Measurements from ENCODE around the gene TNFSF8.

Gene TNFSF8

GRCh38 chr9:114908805-114909448, 21.5 kb downstream of the TNFSF8 start:
- no peaks in the 10 kb centered on the region for H3K27me3 ChIP-seq (ENCODE audit: insufficient read depth, low read length)
- H3K9me2 ChIP-seq (ENCODE audit: low read depth, low read length), result no peaks in the 10 kb centered on the region
- H3K27ac ChIP-seq (ENCODE audit: low read depth, low read length, poor library complexity, severe bottlenecking), result peak overlapping the region; percentile 97
- H4K20me1 ChIP-seq (ENCODE audit: insufficient read depth, low read length), result no peaks in the 10 kb centered on the region
- peak overlapping the region; percentile 53 for H3K4me2 ChIP-seq (ENCODE audit: low read length)
- peaks cover 36% of the 10 kb centered on the region for H3K36me3 ChIP-seq (ENCODE audit: insufficient read depth, low read length)
- H3F3A ChIP-seq (ENCODE audit: insufficient read depth, low read length), result peaks cover 10% of the 10 kb centered on the region; the same call in 1 of the 2 replicates
- H3K9me3 ChIP-seq (ENCODE audit: low read length), result no peaks in the 10 kb centered on the region
- TF ChIP-seq CTCF (IDR thresholded peaks at IDR 0.05; ENCODE audit: low read length), result no peak
- no peak for TF ChIP-seq EZH2 (IDR thresholded peaks at IDR 0.05; ENCODE audit: borderline replicate concordance, low read length)
- no peaks in the 10 kb centered on the region for H3K79me2 ChIP-seq (ENCODE audit: insufficient read depth, low read length)
- H2AFZ ChIP-seq (ENCODE audit: low read length), result no peak overlapping the region
- no peak overlapping the region for H3K4me3 ChIP-seq (ENCODE audit: low read depth, low read length, poor library complexity, severe bottlenecking)
- peak overlapping the region; percentile 60 for H3K9ac ChIP-seq (ENCODE audit: low read length)
- H3K4me1 ChIP-seq (ENCODE audit: insufficient read depth, low read length, severe bottlenecking), result peaks cover 69% of the 10 kb centered on the region

- Histone ChIP-seq H3K27ac (ENCODE audit: low read depth, low read length, poor library complexity, severe bottlenecking) (peak overlapping the region; percentile 97), H3K9me3 (ENCODE audit: low read length) (no peaks in the 10 kb centered on the region)
These were observed 22.2 kb downstream of the TNFSF8 start for GRCh38 chr9:114908104-114908622.

GRCh38 chr9:114906922-114907571, 23.3 kb downstream of the TNFSF8 start:
- TF ChIP-seq CTCF (IDR thresholded peaks at IDR 0.05; ENCODE audit: low read length) (peak; percentile 73), EZH2 (IDR thresholded peaks at IDR 0.05; ENCODE audit: borderline replicate concordance, low read length) (no peak)
- Histone ChIP-seq H3K79me2 (ENCODE audit: insufficient read depth, low read length) (no peaks in the 10 kb centered on the region), H3K36me3 (ENCODE audit: insufficient read depth, low read length) (peaks cover 38% of the 10 kb centered on the region), H3K27ac (ENCODE audit: low read depth, low read length, poor library complexity, severe bottlenecking) (peak overlapping the region; percentile 97), H3K4me1 (ENCODE audit: insufficient read depth, low read length, severe bottlenecking) (peaks cover 67% of the 10 kb centered on the region), H3K4me2 (ENCODE audit: low read length) (peak overlapping the region; percentile 53; the same call in 1 of the 2 replicates), H3K9me3 (ENCODE audit: low read length) (no peaks in the 10 kb centered on the region), H3K4me3 (ENCODE audit: low read depth, low read length, poor library complexity, severe bottlenecking) (no peak overlapping the region), H3K27me3 (ENCODE audit: insufficient read depth, low read length) (no peaks in the 10 kb centered on the region), H4K20me1 (ENCODE audit: insufficient read depth, low read length) (no peaks in the 10 kb centered on the region), H3F3A (ENCODE audit: insufficient read depth, low read length) (peaks cover 10% of the 10 kb centered on the region; the same call in 1 of the 2 replicates), H2AFZ (ENCODE audit: low read length) (no peak overlapping the region), H3K9me2 (ENCODE audit: low read depth, low read length) (no peaks in the 10 kb centered on the region), H3K9ac (ENCODE audit: low read length) (peak overlapping the region; percentile 51; the same call in 1 of the 2 replicates)

More at GRCh38 chr9:114908104-114908622, 22.2 kb downstream of the TNFSF8 start:
- Histone ChIP-seq H2AFZ (ENCODE audit: low read length) (no peak overlapping the region), H3K4me1 (ENCODE audit: insufficient read depth, low read length, severe bottlenecking) (peaks cover 69% of the 10 kb centered on the region), H3K9me2 (ENCODE audit: low read depth, low read length) (no peaks in the 10 kb centered on the region), H3F3A (ENCODE audit: insufficient read depth, low read length) (peaks cover 10% of the 10 kb centered on the region; the same call in 1 of the 2 replicates), H3K4me3 (ENCODE audit: low read depth, low read length, poor library complexity, severe bottlenecking) (no peak overlapping the region), H3K27me3 (ENCODE audit: insufficient read depth, low read length) (no peaks in the 10 kb centered on the region), H3K36me3 (ENCODE audit: insufficient read depth, low read length) (peaks cover 37% of the 10 kb centered on the region), H4K20me1 (ENCODE audit: insufficient read depth, low read length) (no peaks in the 10 kb centered on the region), H3K4me2 (ENCODE audit: low read length) (peak overlapping the region; percentile 53; the same call in 1 of the 2 replicates), H3K79me2 (ENCODE audit: insufficient read depth, low read length) (no peaks in the 10 kb centered on the region), H3K9ac (ENCODE audit: low read length) (peak overlapping the region; percentile 51)
- TF ChIP-seq EZH2 (IDR thresholded peaks at IDR 0.05; ENCODE audit: borderline replicate concordance, low read length) (no peak), CTCF (IDR thresholded peaks at IDR 0.05; ENCODE audit: low read length) (no peak)

Measured in OCI-LY1 (cell line).